ENCODE results near the gene EIF2S1.
"Not testable (repeated sequence)": the region's sequence is repeated elsewhere in the genome, so short reads cannot be mapped to it uniquely, and the experiment has no call there.

The EIF2S1 gene

GRCh38 chr14:67392123-67392522 is 32.0 kb downstream of the EIF2S1 start:
- Histone ChIP-seq H3K4me3 (ENCODE audit: low read depth in 1 of 5, low read length in 5 of 5) (no peak overlapping the region), H3K27me3 (ENCODE audit: control insufficient read depth in 5 of 5, insufficient read depth in 4 of 5, low read length in 5 of 5) (no peaks in the 10 kb centered on the region), H3K27ac (ENCODE audit: low read depth, low read length) (no peak overlapping the region), H3K9me3 (ENCODE audit: control insufficient read depth in 5 of 5, low read length in 5 of 5) (no peaks in the 10 kb centered on the region), H3K9ac (ENCODE audit: low read length in 5 of 5) (no peak overlapping the region), H3K4me1 (ENCODE audit: control insufficient read depth in 5 of 5, insufficient read depth in 5 of 5, low read length in 5 of 5) (no peaks in the 10 kb centered on the region), H3K36me3 (ENCODE audit: control insufficient read depth in 5 of 5, insufficient read depth in 5 of 5, low read length in 5 of 5) (peaks cover 0 to 7% (median under 1%) of the 10 kb centered on the region in 5 donors)

DNA sequence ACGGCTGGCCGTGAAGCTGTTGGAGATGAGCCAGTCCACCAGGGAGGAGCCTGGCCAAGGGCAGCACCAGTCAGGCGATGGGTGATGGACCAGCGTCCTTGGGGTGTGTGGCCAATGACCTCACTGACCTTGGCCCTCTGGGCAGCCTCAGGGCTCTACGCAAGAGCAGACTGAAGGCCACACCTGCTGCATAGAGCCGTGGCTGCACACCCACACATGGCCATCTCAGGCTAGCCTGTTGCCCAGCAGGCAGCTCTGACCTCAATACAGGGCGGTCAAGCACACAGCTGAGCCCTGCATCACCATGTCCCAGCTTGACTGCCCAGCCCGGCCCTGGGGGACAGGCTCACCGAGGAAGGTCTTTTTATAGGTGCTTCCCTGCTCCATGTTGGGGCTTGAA is 32.7 kb downstream of the EIF2S1 start:
- Histone ChIP-seq H3K4me3 (ENCODE audit: low read depth in 1 of 5, low read length in 5 of 5) (no peak overlapping the region), H3K9me3 (ENCODE audit: control insufficient read depth in 5 of 5, low read length in 5 of 5) (no peaks in the 10 kb centered on the region), H3K9ac (ENCODE audit: low read length in 5 of 5) (no peak overlapping the region), H3K27me3 (ENCODE audit: control insufficient read depth in 5 of 5, insufficient read depth in 4 of 5, low read length in 5 of 5) (no peaks in the 10 kb centered on the region), H3K36me3 (ENCODE audit: control insufficient read depth in 5 of 5, insufficient read depth in 5 of 5, low read length in 5 of 5) (peaks cover 0 to 3% (median 0%) of the 10 kb centered on the region in 5 donors), H3K4me1 (ENCODE audit: control insufficient read depth in 5 of 5, insufficient read depth in 5 of 5, low read length in 5 of 5) (no peaks in the 10 kb centered on the region), H3K27ac (ENCODE audit: low read depth, low read length) (no peak overlapping the region)

DNA sequence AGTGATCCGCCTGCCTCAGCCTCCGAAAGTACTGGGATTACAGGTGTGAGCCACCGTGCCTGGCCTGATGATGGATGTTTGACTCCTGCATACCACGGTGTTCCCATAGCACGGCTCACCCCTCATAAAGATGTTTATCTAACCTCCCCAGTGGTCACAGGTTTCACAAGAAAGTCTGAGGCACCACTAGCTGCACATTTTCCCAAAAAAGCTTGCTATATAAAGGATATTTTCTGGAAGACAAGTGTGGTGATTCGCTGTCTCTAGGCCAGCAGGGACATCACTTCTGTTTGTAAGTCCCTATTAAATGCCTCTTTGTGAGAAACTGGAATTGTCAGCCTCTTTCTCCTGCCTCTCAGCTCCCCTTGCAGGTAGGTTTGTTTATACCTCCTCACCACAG is 33.6 kb downstream of the EIF2S1 start:
- H3K27me3 ChIP-seq (ENCODE audit: control insufficient read depth in 5 of 5, insufficient read depth in 4 of 5, low read length in 5 of 5), result no peaks in the 10 kb centered on the region
- no peaks in the 10 kb centered on the region for H3K36me3 ChIP-seq (ENCODE audit: control insufficient read depth in 5 of 5, insufficient read depth in 5 of 5, low read length in 5 of 5)
- no peak overlapping the region for H3K4me3 ChIP-seq (ENCODE audit: low read depth in 1 of 5, low read length in 5 of 5)
- no peak overlapping the region for H3K27ac ChIP-seq (ENCODE audit: low read depth, low read length)
- H3K9me3 ChIP-seq (ENCODE audit: control insufficient read depth in 5 of 5, low read length in 5 of 5), result no peaks in the 10 kb centered on the region
- no peak overlapping the region for H3K9ac ChIP-seq (ENCODE audit: low read length in 5 of 5)
- H3K4me1 ChIP-seq (ENCODE audit: control insufficient read depth in 5 of 5, insufficient read depth in 5 of 5, low read length in 5 of 5), result no peaks in the 10 kb centered on the region

DNA sequence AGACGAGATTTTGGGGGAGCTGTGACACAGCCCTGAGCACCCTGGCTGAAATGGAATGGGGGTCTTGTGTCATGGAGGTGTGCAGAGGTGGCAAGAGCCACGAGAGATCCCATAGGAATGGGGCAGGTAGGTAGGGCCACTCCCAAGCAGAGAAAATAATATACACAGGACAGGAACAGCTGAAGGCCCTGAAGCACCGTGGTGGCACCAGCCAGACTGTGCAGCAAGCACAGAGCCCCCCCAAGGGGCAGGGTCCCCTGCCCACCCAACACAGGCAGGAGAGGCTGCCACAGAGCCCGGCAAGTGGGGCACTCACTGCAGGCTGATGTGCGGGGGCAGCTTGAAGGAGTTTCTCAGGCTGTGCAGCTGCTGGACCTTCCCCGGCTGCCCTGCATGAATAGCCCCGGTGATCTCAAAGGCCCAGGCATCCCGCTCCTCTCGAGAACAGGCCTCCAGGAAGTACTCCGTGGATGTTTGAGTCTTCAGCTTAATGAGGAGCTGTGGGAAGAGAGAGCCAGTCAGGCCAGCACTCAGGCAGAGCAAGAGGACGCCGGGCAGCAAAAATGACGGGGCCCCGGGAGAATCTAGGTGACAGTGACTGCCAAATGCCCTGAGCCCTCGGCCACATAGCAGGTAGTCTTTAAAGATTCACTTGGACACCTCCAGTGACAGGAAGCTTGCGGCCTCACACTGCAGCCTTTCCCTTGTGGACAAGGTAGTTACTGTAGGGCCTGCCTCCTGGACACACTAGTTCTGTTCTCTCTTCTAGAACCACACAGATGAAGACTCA is 35.2 kb downstream of the EIF2S1 start:
- H3K9ac ChIP-seq (ENCODE audit: low read length in 5 of 5), result no peak overlapping the region
- no peaks in the 10 kb centered on the region for H3K9me3 ChIP-seq (ENCODE audit: control insufficient read depth in 5 of 5, low read length in 5 of 5)
- no peaks in the 10 kb centered on the region for H3K27me3 ChIP-seq (ENCODE audit: control insufficient read depth in 5 of 5, insufficient read depth in 4 of 5, low read length in 5 of 5)
- H3K36me3 ChIP-seq (ENCODE audit: control insufficient read depth in 5 of 5, insufficient read depth in 5 of 5, low read length in 5 of 5), result no peaks in the 10 kb centered on the region
- H3K4me3 ChIP-seq (ENCODE audit: low read depth in 1 of 5, low read length in 5 of 5), result no peak overlapping the region
- H3K4me1 ChIP-seq (ENCODE audit: control insufficient read depth in 5 of 5, insufficient read depth in 5 of 5, low read length in 5 of 5), result no peaks in the 10 kb centered on the region
- H3K27ac ChIP-seq (ENCODE audit: low read depth, low read length), result no peak overlapping the region

DNA sequence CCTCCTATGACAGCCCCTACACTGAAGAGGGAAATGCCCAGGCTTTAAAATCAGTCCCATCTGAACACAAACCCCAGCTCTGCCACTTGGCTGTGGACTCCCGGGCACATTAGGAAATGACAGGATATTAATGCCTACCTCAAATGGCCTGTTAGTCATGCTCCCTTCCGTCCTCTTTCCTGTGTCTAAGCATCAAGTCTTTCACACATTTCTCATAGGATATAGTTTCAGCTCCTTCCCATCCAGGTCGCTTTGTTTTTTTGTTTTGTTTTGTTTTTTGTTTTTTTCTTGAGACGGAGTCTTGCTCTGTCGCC is 35.7 kb downstream of the EIF2S1 start:
- H3K9me3 ChIP-seq (ENCODE audit: control insufficient read depth in 5 of 5, low read length in 5 of 5), result no peaks in the 10 kb centered on the region
- no peak overlapping the region for H3K27ac ChIP-seq (ENCODE audit: low read depth, low read length)
- no peak overlapping the region for H3K4me3 ChIP-seq (ENCODE audit: low read depth in 1 of 5, low read length in 5 of 5)
- H3K36me3 ChIP-seq (ENCODE audit: control insufficient read depth in 5 of 5, insufficient read depth in 5 of 5, low read length in 5 of 5), result no peaks in the 10 kb centered on the region
- H3K27me3 ChIP-seq (ENCODE audit: control insufficient read depth in 5 of 5, insufficient read depth in 4 of 5, low read length in 5 of 5), result no peaks in the 10 kb centered on the region
- no peak overlapping the region for H3K9ac ChIP-seq (ENCODE audit: low read length in 5 of 5)
- H3K4me1 ChIP-seq (ENCODE audit: control insufficient read depth in 5 of 5, insufficient read depth in 5 of 5, low read length in 5 of 5), result no peaks in the 10 kb centered on the region

DNA sequence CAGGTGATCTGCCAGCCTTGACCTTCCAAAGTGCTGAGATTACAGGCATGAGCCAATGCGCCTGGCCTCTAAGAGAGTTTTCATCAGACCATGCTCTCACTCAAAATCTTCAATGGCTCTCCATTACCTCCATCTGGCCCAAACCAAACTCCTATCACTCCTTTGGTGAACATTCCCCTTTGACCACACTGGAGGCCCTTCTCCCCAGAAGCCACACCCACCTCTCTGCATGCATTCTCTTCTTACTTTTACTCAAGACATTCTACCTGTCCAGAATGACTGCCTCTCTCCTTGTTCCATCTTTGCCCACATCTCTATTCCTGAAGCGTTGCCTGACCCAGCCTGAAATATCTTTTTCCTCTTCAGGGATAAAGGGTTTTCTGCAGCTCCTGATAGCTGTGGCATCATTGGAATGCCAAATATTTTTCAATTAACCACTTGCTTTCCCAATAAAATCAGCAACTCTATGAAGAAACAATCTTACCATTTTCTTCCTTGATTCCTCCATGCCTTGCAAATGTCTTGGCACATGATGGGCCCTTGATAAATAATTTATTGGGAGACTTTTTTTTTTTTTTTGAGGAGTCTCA is 36.3 kb downstream of the EIF2S1 start:
- no peak overlapping the region for H3K9ac ChIP-seq (ENCODE audit: low read length in 5 of 5)
- H3K4me1 ChIP-seq (ENCODE audit: control insufficient read depth in 5 of 5, insufficient read depth in 5 of 5, low read length in 5 of 5), result no peaks in the 10 kb centered on the region
- no peaks in the 10 kb centered on the region for H3K36me3 ChIP-seq (ENCODE audit: control insufficient read depth in 5 of 5, insufficient read depth in 5 of 5, low read length in 5 of 5)
- no peaks in the 10 kb centered on the region for H3K9me3 ChIP-seq (ENCODE audit: control insufficient read depth in 5 of 5, low read length in 5 of 5)
- H3K27ac ChIP-seq (ENCODE audit: low read depth, low read length), result no peak overlapping the region
- H3K27me3 ChIP-seq (ENCODE audit: control insufficient read depth in 5 of 5, insufficient read depth in 4 of 5, low read length in 5 of 5), result no peaks in the 10 kb centered on the region
- H3K4me3 ChIP-seq (ENCODE audit: low read depth in 1 of 5, low read length in 5 of 5), result no peak overlapping the region

- no peaks in the 10 kb centered on the region for H3K9me3 ChIP-seq (ENCODE audit: control insufficient read depth in 5 of 5, low read length in 5 of 5)
- H3K27me3 ChIP-seq (ENCODE audit: control insufficient read depth in 5 of 5, insufficient read depth in 4 of 5, low read length in 5 of 5), result no peaks in the 10 kb centered on the region
- no peak overlapping the region for H3K9ac ChIP-seq (ENCODE audit: low read length in 5 of 5)
- no peak overlapping the region for H3K4me3 ChIP-seq (ENCODE audit: low read depth in 1 of 5, low read length in 5 of 5)
- no peaks in the 10 kb centered on the region for H3K4me1 ChIP-seq (ENCODE audit: control insufficient read depth in 5 of 5, insufficient read depth in 5 of 5, low read length in 5 of 5)
- no peak overlapping the region for H3K27ac ChIP-seq (ENCODE audit: low read depth, low read length)
- no peaks in the 10 kb centered on the region for H3K36me3 ChIP-seq (ENCODE audit: control insufficient read depth in 5 of 5, insufficient read depth in 5 of 5, low read length in 5 of 5)
Measured at GRCh38 chr14:67397536-67397935, 37.4 kb downstream of the EIF2S1 start.

DNA sequence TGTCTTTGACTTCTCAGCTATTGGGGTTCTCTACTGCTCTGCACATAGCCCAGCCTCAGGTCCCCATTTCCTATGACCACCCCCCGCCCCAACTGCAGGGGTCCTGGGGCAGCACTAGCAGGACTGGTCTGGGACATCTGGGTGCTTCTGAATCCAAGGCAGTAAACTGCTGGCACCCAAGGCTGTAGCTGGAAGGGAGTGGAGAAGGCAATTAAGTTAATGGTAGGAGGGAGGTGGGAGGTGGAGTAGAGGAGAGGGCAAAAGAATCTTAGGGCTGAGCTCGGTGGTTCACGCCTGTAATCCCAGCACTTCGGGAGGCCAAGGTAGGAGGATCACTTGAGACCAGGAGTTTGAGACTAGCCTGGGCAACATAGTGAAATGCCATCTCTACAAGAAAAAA is 40.3 kb downstream of the EIF2S1 start:
- no peak overlapping the region for H3K9ac ChIP-seq (ENCODE audit: low read length in 5 of 5)
- H3K4me3 ChIP-seq (ENCODE audit: low read depth in 1 of 5, low read length in 5 of 5), result no peak overlapping the region
- H3K4me1 ChIP-seq (ENCODE audit: control insufficient read depth in 5 of 5, insufficient read depth in 5 of 5, low read length in 5 of 5), result no peaks in the 10 kb centered on the region
- no peaks in the 10 kb centered on the region for H3K36me3 ChIP-seq (ENCODE audit: control insufficient read depth in 5 of 5, insufficient read depth in 5 of 5, low read length in 5 of 5)
- no peak overlapping the region for H3K27ac ChIP-seq (ENCODE audit: low read depth, low read length)
- H3K27me3 ChIP-seq (ENCODE audit: control insufficient read depth in 5 of 5, insufficient read depth in 4 of 5, low read length in 5 of 5), result no peaks in the 10 kb centered on the region
- H3K9me3 ChIP-seq (ENCODE audit: control insufficient read depth in 5 of 5, low read length in 5 of 5), result no peaks in the 10 kb centered on the region

DNA sequence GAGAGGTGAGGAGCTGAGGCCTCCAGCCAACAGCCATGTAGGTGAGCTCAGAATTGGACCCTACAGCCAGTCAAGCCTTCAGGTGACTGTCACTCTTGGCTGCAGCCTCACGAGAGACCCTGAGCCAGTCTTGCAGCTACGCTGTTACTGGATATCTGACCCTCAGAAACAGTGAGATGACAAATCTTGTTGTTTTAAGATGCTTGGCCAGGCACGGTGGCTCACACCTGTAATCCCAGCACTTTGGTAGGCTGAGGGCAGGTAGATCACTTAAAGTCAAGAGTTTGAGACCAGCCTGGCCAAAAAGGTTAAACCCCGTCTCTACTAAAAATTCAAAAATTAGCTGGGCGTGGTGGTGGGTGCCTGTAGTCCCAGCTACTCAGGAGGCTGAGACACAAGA is 45.6 kb downstream of the EIF2S1 start:
- no peak overlapping the region for H3K27ac ChIP-seq (ENCODE audit: low read depth, low read length)
- H3K36me3 ChIP-seq (ENCODE audit: control insufficient read depth in 5 of 5, insufficient read depth in 5 of 5, low read length in 5 of 5), result no peaks in the 10 kb centered on the region
- H3K4me3 ChIP-seq (ENCODE audit: low read depth in 1 of 5, low read length in 5 of 5), result no peak overlapping the region
- no peak overlapping the region for H3K9ac ChIP-seq (ENCODE audit: low read length in 5 of 5)
- no peaks in the 10 kb centered on the region for H3K4me1 ChIP-seq (ENCODE audit: control insufficient read depth in 5 of 5, insufficient read depth in 5 of 5, low read length in 5 of 5)
- no peaks in the 10 kb centered on the region for H3K9me3 ChIP-seq (ENCODE audit: control insufficient read depth in 5 of 5, low read length in 5 of 5)
- no peaks in the 10 kb centered on the region for H3K27me3 ChIP-seq (ENCODE audit: control insufficient read depth in 5 of 5, insufficient read depth in 4 of 5, low read length in 5 of 5)

DNA sequence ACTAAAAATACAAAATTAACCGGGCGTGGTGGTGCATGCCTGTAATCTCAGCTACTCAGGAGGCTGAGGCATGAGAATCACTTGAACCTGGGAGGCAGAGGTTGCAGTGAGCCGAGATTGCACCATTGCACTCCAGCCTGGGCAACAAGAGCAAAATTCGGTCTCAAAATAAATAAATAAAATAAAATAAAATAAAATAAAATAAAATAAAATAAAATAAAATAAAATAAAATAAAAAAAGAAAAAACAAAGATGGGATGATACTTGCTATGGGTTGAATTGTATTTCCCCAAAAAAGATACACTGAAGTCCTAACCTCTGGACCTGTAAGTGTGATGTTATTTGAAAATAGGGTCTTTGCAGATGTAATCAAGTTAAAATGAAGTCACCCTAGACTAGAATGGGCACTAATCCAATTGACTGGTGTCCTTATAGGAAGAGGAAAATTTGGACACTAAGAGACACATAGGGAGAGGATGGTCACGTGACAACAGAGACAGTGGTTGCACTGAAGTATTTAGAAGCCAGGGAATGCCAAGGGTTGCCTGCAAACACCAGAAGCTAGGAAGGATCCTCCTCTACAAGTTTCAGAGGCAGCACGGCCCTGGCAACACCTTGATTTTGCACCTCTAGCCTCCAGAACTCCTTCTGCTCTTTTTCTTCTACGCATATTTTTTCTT is 48.1 kb downstream of the EIF2S1 start:
- H3K36me3 ChIP-seq (ENCODE audit: control insufficient read depth in 5 of 5, insufficient read depth in 5 of 5, low read length in 5 of 5); H3K9me3 ChIP-seq (ENCODE audit: control insufficient read depth in 5 of 5, low read length in 5 of 5); H3K4me3 ChIP-seq (ENCODE audit: low read depth in 1 of 5, low read length in 5 of 5); H3K9ac ChIP-seq (ENCODE audit: low read length in 5 of 5); H3K27ac ChIP-seq (ENCODE audit: low read depth, low read length): not testable (repeated sequence)
- peaks cover 0 to 11% (median 11%) of the 10 kb centered on the region in 5 donors for H3K4me1 ChIP-seq (ENCODE audit: control insufficient read depth in 5 of 5, insufficient read depth in 5 of 5, low read length in 5 of 5)
- peaks cover 7 to 13% (median 11%) of the 10 kb centered on the region in 5 donors for H3K27me3 ChIP-seq (ENCODE audit: control insufficient read depth in 5 of 5, insufficient read depth in 4 of 5, low read length in 5 of 5)

All from subcutaneous abdominal adipose tissue (tissue), 5 donors.